Hypothalamus (tissue), 51 donors: ENCODE results near the gene COL25A1.
A peak's percentile ranks its signal among the peaks of the same experiment; 100 is the strongest.
"Not testable (repeated sequence)": the region's sequence is repeated elsewhere in the genome, so short reads cannot be mapped to it uniquely, and the experiment has no call there.

ENCODE experiments used
- DNase-seq, 51 donors: peaks; one replicate each; lab custom pipeline; 2025; lab: John Stamatoyannopoulos, UW

The COL25A1 gene

DNA sequence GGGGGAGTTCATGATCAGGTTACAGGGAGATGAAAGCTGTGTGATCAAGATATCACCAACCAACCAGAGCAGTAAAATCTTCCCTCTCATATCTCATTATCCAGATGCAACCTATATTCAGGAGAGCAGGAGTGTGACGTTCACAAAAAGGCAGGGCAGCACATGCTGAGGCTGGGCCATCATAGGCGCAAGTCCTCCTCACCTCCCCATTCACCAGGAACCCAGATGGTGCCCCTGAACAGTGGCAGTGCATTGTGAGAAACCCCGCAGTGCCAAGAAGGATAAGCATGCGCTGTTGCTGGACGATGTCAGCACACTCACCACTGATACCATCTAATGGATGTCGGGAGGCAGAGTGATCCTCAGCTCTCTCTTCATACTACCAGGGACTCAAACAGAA lies 170.9 kb downstream of the COL25A1 start:
- DNase-seq = no peak

DNA sequence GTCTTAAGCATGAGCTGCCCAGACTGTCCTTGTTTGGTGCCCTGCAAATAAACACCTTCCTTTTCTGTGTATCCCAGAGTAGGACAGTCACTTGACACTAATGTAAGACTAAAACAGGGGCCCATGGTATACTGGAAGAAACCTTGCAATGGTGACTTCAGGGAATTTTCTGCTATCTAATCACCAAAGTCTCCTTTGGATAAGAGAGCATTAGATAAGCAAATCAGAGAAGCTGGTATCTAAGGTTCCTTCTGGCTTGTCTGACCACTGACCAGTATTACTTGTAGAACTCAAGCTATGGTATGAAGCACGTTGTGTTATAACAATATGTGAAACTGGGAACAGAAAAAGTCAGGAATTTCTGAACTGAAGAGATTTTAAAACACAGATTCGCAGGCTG lies 173.9 kb downstream of the COL25A1 start:
- no peak for DNase-seq

GRCh38 chr4:109127866-109128265 lies 174.6 kb downstream of the COL25A1 start:
- DNase-seq = no peak

GRCh38 chr4:109126856-109127255 lies 175.6 kb downstream of the COL25A1 start:
- DNase-seq = no peak

GRCh38 chr4:109125084-109125483 lies 177.4 kb downstream of the COL25A1 start:
- no peak for DNase-seq

DNA sequence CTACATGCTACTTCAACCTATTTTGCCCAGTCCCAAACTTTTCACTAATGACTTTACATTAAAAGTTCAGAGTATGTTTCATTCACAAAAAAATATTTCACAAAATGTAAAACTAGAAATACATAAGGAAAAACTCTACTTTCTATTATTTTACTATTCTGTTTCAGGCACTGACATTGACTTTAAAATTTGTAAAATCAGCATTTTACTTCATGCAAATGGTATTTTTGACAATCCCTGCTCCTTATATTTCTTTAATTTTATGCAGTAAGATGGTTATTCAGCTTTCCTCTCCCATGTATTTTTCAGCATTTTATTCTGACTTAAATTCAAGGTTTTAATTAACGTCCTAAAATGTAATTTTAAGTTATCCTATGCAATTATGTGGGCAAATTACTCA lies 178.5 kb downstream of the COL25A1 start:
- DNase-seq = no peak

GRCh38 chr4:109121561-109121960 lies 180.9 kb downstream of the COL25A1 start:
- DNase-seq = no peak

- DNase-seq = no peak
These were observed 182.6 kb downstream of the COL25A1 start for GRCh38 chr4:109119852-109120251.

DNA sequence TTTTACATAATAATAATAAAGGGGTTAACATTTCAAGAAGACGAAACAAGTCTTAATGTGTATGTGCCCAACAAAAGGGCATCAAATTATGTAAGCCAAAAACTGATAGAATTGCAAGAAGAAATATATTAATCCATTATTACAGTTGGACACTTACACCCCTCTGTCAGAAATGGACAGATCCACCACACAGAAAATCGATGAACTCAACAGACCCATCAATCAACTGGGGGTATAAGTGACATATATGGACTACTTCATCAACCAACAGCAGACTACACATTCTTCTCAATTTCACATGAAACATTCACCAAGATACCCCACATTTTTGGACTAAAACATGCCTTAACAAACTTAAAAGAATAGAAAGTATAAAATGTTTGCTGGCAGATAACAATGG lies 183.8 kb downstream of the COL25A1 start:
- DNase-seq = no peak

DNA sequence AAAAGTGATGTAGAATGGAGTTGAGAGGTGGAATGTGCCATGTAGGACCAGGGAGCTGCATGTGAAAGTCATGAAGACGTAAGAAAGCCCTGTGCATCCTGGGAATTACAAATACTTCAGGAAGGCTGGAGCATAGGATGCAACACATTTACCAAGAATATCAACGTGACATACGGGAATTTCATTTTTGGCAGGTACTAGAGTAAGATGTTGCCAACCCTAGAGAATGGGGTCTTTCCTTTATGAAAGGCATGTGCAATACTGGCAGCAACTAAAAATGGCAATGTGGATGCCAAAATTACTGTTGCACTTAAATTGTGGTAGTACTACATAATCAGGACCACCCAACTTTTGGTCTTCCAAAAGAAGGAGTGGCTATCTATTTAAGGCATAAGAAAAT lies 188.0 kb downstream of the COL25A1 start:
- DNase-seq = no peak

DNA sequence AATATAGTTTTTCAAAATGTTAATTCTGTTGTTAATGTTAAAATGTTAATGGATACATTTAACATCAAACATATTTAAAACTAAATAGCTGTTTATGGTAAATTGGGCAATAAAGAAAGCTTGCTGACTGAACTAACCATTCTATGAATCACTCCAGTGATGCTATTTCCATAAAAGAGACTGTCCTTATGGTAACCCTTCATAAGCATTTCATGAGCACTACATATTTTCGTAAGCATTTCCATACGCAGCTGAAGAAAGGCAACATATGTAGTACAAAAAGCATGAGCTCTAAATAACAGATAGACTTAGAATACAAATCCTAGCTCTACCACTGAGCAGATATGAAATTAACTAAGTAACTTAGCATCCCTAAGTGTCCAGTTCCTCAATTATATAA lies 188.9 kb downstream of the COL25A1 start:
- DNase-seq = no peak

DNA sequence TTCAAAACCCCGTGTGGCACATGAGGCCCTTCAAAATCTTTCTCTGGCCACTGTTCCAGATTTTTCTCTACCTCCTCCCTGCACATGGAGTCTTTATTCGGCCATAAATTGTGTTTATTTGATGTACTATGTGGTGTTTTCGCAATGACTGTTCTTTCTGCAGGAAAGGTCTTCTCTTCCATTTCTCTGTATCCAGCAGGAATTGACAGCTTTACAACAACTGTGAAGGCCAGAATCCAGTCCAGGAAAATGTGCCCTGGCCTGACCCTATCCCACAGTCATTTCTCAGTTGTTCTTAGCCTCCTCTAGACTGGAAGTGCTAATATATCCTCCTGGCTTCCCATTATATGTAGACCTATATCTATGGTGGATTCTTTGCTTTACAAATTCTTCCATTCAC lies 191.4 kb downstream of the COL25A1 start:
- DNase-seq = no peak

DNA sequence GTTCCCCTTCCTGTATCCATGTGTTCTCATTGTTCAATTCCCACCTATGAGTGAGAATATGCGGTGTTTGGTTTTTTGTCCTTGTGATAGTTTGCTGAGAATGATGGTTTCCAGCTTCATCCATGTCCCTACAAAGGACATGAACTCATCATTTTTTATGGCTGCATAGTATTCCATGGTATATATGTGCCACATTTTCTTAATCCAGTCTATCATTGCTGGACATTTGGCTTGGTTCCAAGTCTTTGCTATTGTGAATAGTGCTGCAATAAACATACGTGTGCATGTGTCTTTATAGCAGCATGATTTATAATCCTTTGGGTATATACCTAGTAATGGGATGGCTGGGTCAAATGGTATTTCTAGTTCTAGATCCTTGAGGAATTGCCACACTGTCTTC lies 194.2 kb downstream of the COL25A1 start:
- DNase-seq = not testable (repeated sequence)

GRCh38 chr4:109094056-109094455 lies 208.4 kb downstream of the COL25A1 start:
- DNase-seq = no peak

- no peak for DNase-seq
These were observed 210.6 kb downstream of the COL25A1 start for GRCh38 chr4:109091727-109092409.

- DNase-seq = no peak
These were observed 218.5 kb downstream of the COL25A1 start for GRCh38 chr4:109083911-109084310.

DNA sequence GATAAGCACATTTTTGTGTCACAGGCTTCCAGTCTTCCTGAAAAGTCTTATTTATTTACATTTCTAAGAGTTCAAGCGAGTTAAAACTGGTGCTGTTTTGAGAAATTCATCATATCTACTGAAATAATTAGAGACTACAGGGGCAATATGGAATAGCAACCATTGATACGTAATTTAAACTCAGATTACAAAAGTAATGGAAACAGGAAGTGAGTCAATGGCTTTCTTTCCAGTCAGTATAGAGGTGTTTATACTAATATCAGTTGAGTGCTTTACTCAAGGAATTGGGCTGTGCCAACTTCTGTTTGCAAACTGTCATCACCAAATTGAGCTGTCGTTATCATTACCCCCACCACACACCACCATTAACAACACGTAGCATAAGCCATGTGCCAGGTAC lies 222.7 kb downstream of the COL25A1 start:
- no peak for DNase-seq

- DNase-seq = no peak
These were observed 223.3 kb downstream of the COL25A1 start for GRCh38 chr4:109079201-109079600.

GRCh38 chr4:109078724-109079123 lies 223.7 kb downstream of the COL25A1 start:
- DNase-seq = peak in 2 of 51 donors; percentile 1 to 2

GRCh38 chr4:109077505-109077904 lies 225.0 kb downstream of the COL25A1 start:
- DNase-seq = no peak

GRCh38 chr4:109076709-109077108 lies 225.7 kb downstream of the COL25A1 start:
- not testable (repeated sequence) for DNase-seq

DNA sequence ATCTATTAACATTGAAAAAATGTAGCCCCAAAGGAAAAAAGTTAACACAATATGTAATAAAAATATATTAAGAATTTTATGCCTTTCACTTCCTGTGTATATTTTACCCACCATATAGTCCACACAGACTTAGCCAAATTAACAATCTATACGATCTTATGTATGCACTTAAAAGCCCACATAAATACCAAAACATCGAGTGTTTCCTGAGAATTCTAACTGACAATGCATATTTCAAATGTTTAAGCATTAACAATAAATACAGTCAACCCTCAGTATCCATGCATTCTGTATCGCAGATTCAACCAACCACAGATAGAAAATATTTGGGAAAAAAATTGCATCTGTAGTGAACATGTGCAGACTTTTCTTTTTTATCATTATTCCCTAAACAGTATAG lies 226.8 kb downstream of the COL25A1 start:
- DNase-seq = no peak

GRCh38 chr4:109072595-109072994 lies 229.9 kb downstream of the COL25A1 start:
- no peak for DNase-seq
